NT2/D1 (cell line): ENCODE results near the gene PGLYRP3.

Source experiments
- SUZ12 ChIP-seq: IDR thresholded peaks from 2 replicates; pipeline ENCODE4 v1.6.1; 2011; ENCODE audit not compliant: insufficient read length, insufficient read depth; ENCODE audit errors: extremely low read depth
- YY1 ChIP-seq: IDR thresholded peaks from 2 replicates; pipeline ENCODE4 v1.6.1; 2011; ENCODE audit not compliant: insufficient read length, insufficient read depth

DNA sequence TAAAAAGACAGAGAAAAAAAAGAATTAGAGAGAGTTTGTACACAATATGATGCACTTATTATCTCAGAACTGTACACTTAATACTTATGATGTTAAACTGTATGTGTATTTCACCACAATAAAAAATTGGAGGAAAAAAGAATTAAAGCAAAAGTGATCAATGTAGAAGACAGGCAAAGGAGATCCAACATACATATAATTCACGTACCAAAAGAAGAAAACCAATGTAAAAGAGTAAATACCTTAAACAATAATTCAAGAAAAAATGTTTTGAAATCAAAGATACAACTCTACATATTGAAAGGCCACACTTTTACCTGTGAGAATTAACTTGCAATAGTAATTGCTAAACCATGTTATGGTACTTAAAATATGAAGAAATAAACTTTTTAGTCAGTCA is 9.8 kb upstream of the PGLYRP3 start:
- TF ChIP-seq YY1 (no peak), SUZ12 (no peak)
